C4-2B (cell line): Measurements from ENCODE around the gene MINPP1.

Experiments
- CTCF ChIP-seq: fragments of 450-650 bp; conservative IDR thresholded peaks from 2 replicates; pipeline ENCODE4 v1.5.1; 2017; ENCODE audit warnings: mild to moderate bottlenecking
- ZFX ChIP-seq: fragments of 450-650 bp; IDR thresholded peaks from 2 replicates; pipeline ENCODE4 v1.6.1; 2017

- TF ChIP-seq CTCF (no peak), ZFX (no peak)
Measured at GRCh38 chr10:87532696-87533095, 28.0 kb downstream of the MINPP1 start.
